ENCODE data around the gene CKS2. TPM values are rescaled to one million over a fixed set of nuclear protein-coding genes. Genes with fewer than 3 reads are reported as not detected.

Gene CKS2
- total RNA-seq, 1 donor from 2014 or later = 23.7 TPM

DNA sequence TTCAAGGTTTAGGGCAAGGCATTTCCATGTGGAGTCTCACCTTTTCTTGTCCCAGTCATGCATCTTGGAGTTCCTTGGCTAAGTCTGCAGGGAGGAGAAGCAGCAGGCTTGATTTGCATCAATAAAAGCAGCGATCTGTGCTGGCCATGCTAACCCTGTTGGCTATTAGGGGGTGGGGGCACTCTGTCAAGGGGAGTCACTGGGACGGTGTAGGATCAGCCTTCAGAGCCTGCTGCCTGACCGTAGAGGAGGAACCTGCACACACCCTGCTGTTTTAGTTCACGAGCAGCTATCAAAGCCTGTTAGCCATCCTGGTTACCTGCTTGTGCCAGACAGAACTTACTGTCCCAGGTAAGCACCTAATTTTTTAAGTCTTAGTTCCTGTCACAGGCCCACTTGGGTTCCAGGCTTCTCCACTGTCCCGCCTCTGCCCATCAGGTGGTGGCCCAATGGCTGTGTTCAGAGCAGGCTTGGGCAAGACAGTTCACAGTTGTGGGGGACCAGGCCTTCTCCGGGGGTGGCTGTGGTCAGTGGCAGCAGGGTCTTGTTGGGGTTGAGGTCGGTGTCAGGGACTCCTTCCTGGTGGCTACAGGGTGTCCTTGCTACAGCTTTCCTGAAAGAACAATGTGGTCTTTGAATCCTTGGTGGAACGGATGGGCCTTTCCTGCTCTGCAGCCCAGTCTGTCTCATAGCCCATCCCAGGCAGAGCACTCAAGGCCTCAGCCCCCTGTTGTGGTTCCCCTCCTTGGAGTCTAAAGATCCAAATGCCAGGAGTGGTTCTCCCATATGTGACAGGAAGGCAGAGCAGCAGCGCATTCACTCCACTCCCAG lies 51.0 kb downstream of the CKS2 start:
- peaks cover 38% of the 10 kb centered on the region for H3K36me3 Mint-ChIP-seq (ENCODE audit: unreplicated experiment)
- H3K27ac Mint-ChIP-seq (ENCODE audit: unreplicated experiment) = no peak overlapping the region
- H3K4me3 Mint-ChIP-seq (ENCODE audit: unreplicated experiment) = no peak overlapping the region
- H3K27me3 Mint-ChIP-seq (ENCODE audit: unreplicated experiment) = no peaks in the 10 kb centered on the region
- H3K9me3 Mint-ChIP-seq (ENCODE audit: unreplicated experiment) = no peaks in the 10 kb centered on the region
- no peaks in the 10 kb centered on the region for H3K4me1 Mint-ChIP-seq (ENCODE audit: unreplicated experiment)
- DNase-seq (ENCODE audit: extremely low spot score, unreplicated experiment) = no peak
- TF ChIP-seq CTCF (IDR thresholded peaks at IDR 0.05) = no peak

GRCh38 chr9:89362647-89363310 lies 51.8 kb downstream of the CKS2 start:
- Mint-ChIP-seq H3K4me3 (ENCODE audit: unreplicated experiment) (no peak overlapping the region), H3K4me1 (ENCODE audit: unreplicated experiment) (no peaks in the 10 kb centered on the region), H3K27me3 (ENCODE audit: unreplicated experiment) (no peaks in the 10 kb centered on the region), H3K9me3 (ENCODE audit: unreplicated experiment) (no peaks in the 10 kb centered on the region), H3K36me3 (ENCODE audit: unreplicated experiment) (peaks cover 31% of the 10 kb centered on the region), H3K27ac (ENCODE audit: unreplicated experiment) (no peak overlapping the region)
- DNase-seq (ENCODE audit: extremely low spot score, unreplicated experiment) = no peak
- no peak for TF ChIP-seq CTCF (IDR thresholded peaks at IDR 0.05)

DNA sequence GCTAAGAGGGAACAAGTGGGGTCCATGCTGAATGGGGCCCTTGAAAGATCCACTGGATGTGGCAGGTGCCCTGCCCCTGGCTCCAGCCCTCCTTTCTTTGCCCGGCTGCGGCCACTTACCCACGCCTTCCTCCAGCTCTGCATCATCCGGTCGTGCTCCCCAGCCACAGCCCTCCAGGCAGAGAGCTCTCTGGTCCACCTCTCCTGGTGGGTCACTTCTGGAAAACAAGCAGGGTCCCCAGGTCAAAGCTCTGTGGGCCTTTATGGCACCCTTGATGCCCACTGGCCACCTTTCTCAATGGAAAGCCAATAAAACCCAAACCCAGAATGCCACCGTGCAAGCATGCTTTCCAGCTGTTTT lies 52.3 kb downstream of the CKS2 start:
- Mint-ChIP-seq H3K4me1 (ENCODE audit: unreplicated experiment) (no peaks in the 10 kb centered on the region), H3K4me3 (ENCODE audit: unreplicated experiment) (no peak overlapping the region), H3K27ac (ENCODE audit: unreplicated experiment) (no peak overlapping the region), H3K27me3 (ENCODE audit: unreplicated experiment) (no peaks in the 10 kb centered on the region), H3K36me3 (ENCODE audit: unreplicated experiment) (peaks cover 29% of the 10 kb centered on the region), H3K9me3 (ENCODE audit: unreplicated experiment) (no peaks in the 10 kb centered on the region)
- no peak for TF ChIP-seq CTCF (IDR thresholded peaks at IDR 0.05)
- DNase-seq (ENCODE audit: extremely low spot score, unreplicated experiment) = no peak

- no peak for TF ChIP-seq CTCF (IDR thresholded peaks at IDR 0.05)
- Mint-ChIP-seq H3K9me3 (ENCODE audit: unreplicated experiment) (no peaks in the 10 kb centered on the region), H3K36me3 (ENCODE audit: unreplicated experiment) (peaks cover 23% of the 10 kb centered on the region), H3K4me1 (ENCODE audit: unreplicated experiment) (no peaks in the 10 kb centered on the region), H3K27ac (ENCODE audit: unreplicated experiment) (no peak overlapping the region), H3K27me3 (ENCODE audit: unreplicated experiment) (no peaks in the 10 kb centered on the region), H3K4me3 (ENCODE audit: unreplicated experiment) (no peak overlapping the region)
- no peak for DNase-seq (ENCODE audit: extremely low spot score, unreplicated experiment)
Measured at GRCh38 chr9:89363921-89364665, 53.1 kb downstream of the CKS2 start.
